ENCODE measurements around the gene PIK3CB. TPM values are rescaled to one million over a fixed set of nuclear protein-coding genes. Genes with fewer than 3 reads are reported as not detected.

PIK3CB gene
- total and polyA plus RNA-seq, 10 of the 15 experiments (the other 5 are each of a cell fraction or from before 2014, with no cell fraction given), result 5.0 to 18.4 (median 10.4) TPM

DNA sequence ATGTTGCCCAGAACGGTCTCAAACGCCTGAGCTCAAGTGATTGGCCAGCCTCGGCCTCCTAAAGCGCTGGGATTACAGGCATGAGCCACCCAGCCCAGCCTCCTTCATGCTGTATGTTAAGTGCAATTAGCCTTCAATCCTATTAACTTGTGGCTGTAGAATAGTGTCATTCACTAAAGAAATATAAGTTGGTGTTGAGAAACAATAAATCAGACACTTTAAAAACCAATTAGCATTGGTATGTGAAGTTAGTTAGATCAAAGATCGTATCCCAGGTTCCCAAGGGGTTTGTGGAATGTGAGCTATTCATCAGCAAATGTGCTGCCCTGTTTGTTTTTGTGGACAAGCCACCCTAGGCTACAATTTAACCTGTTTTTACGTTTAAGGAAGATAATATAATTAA lies 11.0 kb upstream of the PIK3CB start (continued):
- TF ChIP-seq BCLAF1 (IDR thresholded peaks at IDR 0.05), result no peak
- TF ChIP-seq RELB (IDR thresholded peaks at IDR 0.05; ENCODE audit: low read depth), result no peak
- TF ChIP-seq MEF2A (IDR thresholded peaks at IDR 0.05; ENCODE audit: insufficient read depth, low read depth, low read length), result no peak
- no peak for TF ChIP-seq EZH2 (IDR thresholded peaks at IDR 0.05; ENCODE audit: borderline replicate concordance, control insufficient read depth, low read depth, low read length)
- TF ChIP-seq KAT2A (conservative IDR thresholded peaks at IDR 0.05; ENCODE audit: control insufficient read depth, low read depth, low read length), result no peak
- TF ChIP-seq, protein P1, sequence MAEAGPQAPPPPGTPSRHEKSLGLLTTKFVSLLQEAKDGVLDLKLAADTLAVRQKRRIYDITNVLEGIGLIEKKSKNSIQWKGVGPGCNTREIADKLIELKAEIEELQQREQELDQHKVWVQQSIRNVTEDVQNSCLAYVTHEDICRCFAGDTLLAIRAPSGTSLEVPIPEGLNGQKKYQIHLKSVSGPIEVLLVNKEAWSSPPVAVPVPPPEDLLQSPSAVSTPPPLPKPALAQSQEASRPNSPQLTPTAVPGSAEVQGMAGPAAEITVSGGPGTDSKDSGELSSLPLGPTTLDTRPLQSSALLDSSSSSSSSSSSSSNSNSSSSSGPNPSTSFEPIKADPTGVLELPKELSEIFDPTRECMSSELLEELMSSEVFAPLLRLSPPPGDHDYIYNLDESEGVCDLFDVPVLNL (IDR thresholded peaks at IDR 0.05; ENCODE audit: low read depth, low read length), result no peak
- no peak for TF ChIP-seq ZNF622 (IDR thresholded peaks at IDR 0.05)
- no peak for TF ChIP-seq BRCA1 (IDR thresholded peaks at IDR 0.05; ENCODE audit: low read depth, low read length)
- no peak for TF ChIP-seq POLR2AphosphoS5 (IDR thresholded peaks at IDR 0.05; ENCODE audit: low read length)
- TF ChIP-seq SP1 (IDR thresholded peaks at IDR 0.05; ENCODE audit: low read depth, low read length), result no peak
- no peak for TF ChIP-seq SUPT20H (IDR thresholded peaks at IDR 0.05; ENCODE audit: borderline replicate concordance, control insufficient read depth, low read depth, low read length)
